Measurements from ENCODE around the gene OSBPL2.

GRCh38 chr20:62228982-62229545 lies 9.3 kb upstream of the OSBPL2 start:
- TF ChIP-seq EZH2 (IDR thresholded peaks at IDR 0.05) (no peak), CTCF (IDR thresholded peaks at IDR 0.05) (no peak)

All from neural progenitor cell (in vitro differentiated cells).